SK-N-SH (cell line): Measurements from ENCODE around the gene NCAM1. TPM values are rescaled to one million over a fixed set of nuclear protein-coding genes. Genes with fewer than 3 reads are reported as not detected.

ENCODE experiments used
- CTCF ChIA-PET: fragments of 300-600, 350-600 bp; formaldehyde crosslinking; extraction: SDS; loops from one replicate; lab custom pipeline; 2021; lab: Yijun Ruan, JAX
- POLR2A ChIA-PET: fragments of 350-600 bp; sonication (Branson Sonifier 250); formaldehyde crosslinking; extraction: SDS; loops from one replicate; lab custom pipeline; 2020; ENCODE audit warnings: antibody characterized with exemption, inconsistent platforms; lab: Yijun Ruan, JAX
- DNase-seq: peaks from one replicate; pipeline ENCODE4 v3.0.0; 2012
- H2AFZ ChIP-seq: fragments of 200-600 bp; sonication (generic); 2 replicates; pipeline ENCODE4 v1.8.1; 2016; ENCODE audit warnings: antibody characterized with exemption, mild to moderate bottlenecking, low read depth
- H3F3A ChIP-seq: fragments of 200-600 bp; sonication (generic); replicated peaks from 2 replicates; pipeline ENCODE3; 2016; ENCODE audit warnings: antibody characterized with exemption, mild to moderate bottlenecking; ENCODE audit not compliant: insufficient read depth
- H3K27ac ChIP-seq, 2 experiments: fragments of 200-500 bp in 1 of 2; fragments of 200-600 bp in 1 of 2; sonication (Bioruptor generic) in 1 of 2; sonication (generic), shearing (Covaris generic) in 1 of 2; 2 replicates each; pipeline versions ENCODE4 v1.5.1 to v1.6.1; 2014 to 2016; ENCODE audit warnings: low read depth in 2 of 2, inconsistent platforms in 1 of 2, low read length in 1 of 2, mild to moderate bottlenecking in 1 of 2, mixed read lengths in 1 of 2
- H3K27me3 ChIP-seq: fragments of 200-600 bp; sonication (generic), shearing (Covaris generic); 2 replicates; pipeline ENCODE4 v1.6.1; 2016; ENCODE audit warnings: mixed run types; ENCODE audit not compliant: insufficient read depth
- H3K36me3 ChIP-seq, 2 experiments: fragments of 200-500 bp in 1 of 2; fragments of 200-600 bp in 1 of 2; sonication (Bioruptor generic) in 1 of 2; sonication (generic) in 1 of 2; replicated peaks in 1 of 2; 2 replicates each; pipeline versions ENCODE3 to v1.5.1; 2014 to 2016; ENCODE audit warnings: low read length in 1 of 2, mild to moderate bottlenecking in 1 of 2; ENCODE audit not compliant: insufficient read depth in 2 of 2, control insufficient read depth in 1 of 2
- H3K4me1 ChIP-seq, 2 experiments: fragments of 200-500 bp in 1 of 2; fragments of 200-600 bp in 1 of 2; sonication (Bioruptor generic) in 1 of 2; sonication (generic), shearing (Covaris generic) in 1 of 2; 2 replicates each; pipeline versions ENCODE4 v1.5.1 to v1.6.1; 2014 to 2016; ENCODE audit warnings: low read depth in 1 of 2, low read length in 1 of 2, mixed run types in 1 of 2; ENCODE audit not compliant: insufficient read depth in 2 of 2, control insufficient read depth in 1 of 2
- H3K4me2 ChIP-seq: fragments of 200-600 bp; sonication (generic), shearing (Covaris generic); 2 replicates; pipeline ENCODE4 v1.6.1; 2017; ENCODE audit warnings: mixed run types
- H3K4me3 ChIP-seq, 2 experiments: fragments of 200-500 bp in 1 of 2; fragments of 200-600 bp in 1 of 2; sonication (Bioruptor generic) in 1 of 2; sonication (generic), shearing (Covaris generic) in 1 of 2; 2 replicates each; pipeline versions ENCODE4 v1.5.1 to v1.8.1; 2014 to 2016; ENCODE audit warnings: low read depth in 2 of 2, inconsistent platforms in 1 of 2, low read length in 1 of 2, mild to moderate bottlenecking in 1 of 2, mixed read lengths in 1 of 2, moderate library complexity in 1 of 2
- H3K79me2 ChIP-seq: fragments of 200-600 bp; sonication (generic); 2 replicates; pipeline ENCODE4 v1.8.1; 2017; ENCODE audit warnings: mild to moderate bottlenecking; ENCODE audit not compliant: insufficient read depth
- H3K9ac ChIP-seq: fragments of 200-600 bp; sonication (generic); 2 replicates; pipeline ENCODE4 v1.6.1; 2017; ENCODE audit warnings: mixed run types
- H3K9me2 ChIP-seq: fragments of 200-600 bp; sonication (generic); 2 replicates; pipeline ENCODE4 v1.6.1; 2017; ENCODE audit warnings: mixed run types
- H3K9me3 ChIP-seq: fragments of 200-600 bp; sonication (generic); 2 replicates; pipeline ENCODE4 v1.6.1; 2017; ENCODE audit warnings: mixed run types, mild to moderate bottlenecking, moderate library complexity
- H4K20me1 ChIP-seq: fragments of 200-600 bp; sonication (generic); 2 replicates; pipeline ENCODE4 v1.6.1; 2017; ENCODE audit warnings: mild to moderate bottlenecking, mixed run types; ENCODE audit not compliant: insufficient read depth
- CHD2 ChIP-seq: fragments of 150-350 bp; IDR thresholded peaks from 2 replicates; pipeline ENCODE4 v1.6.1; 2018; ENCODE audit warnings: low read length; ENCODE audit not compliant: partially characterized antibody
- CTCF ChIP-seq: fragments of 200-600 bp; sonication (generic); IDR thresholded peaks from 2 replicates; pipeline ENCODE4 v1.6.1; 2017; ENCODE audit warnings: antibody characterized with exemption, mild to moderate bottlenecking, moderate library complexity
- GABPA ChIP-seq: IDR thresholded peaks from 2 replicates; pipeline ENCODE4 v1.4.0; 2012; ENCODE audit warnings: low read depth, mild to moderate bottlenecking
- GATA2 ChIP-seq: sonication (generic); formaldehyde crosslinking; IDR thresholded peaks from 2 replicates; pipeline ENCODE4 v1.5.0; 2020; ENCODE audit warnings: mild to moderate bottlenecking, missing genetic modification reagents
- NFIC ChIP-seq: IDR thresholded peaks from 2 replicates; pipeline ENCODE4 v1.4.0; 2012; ENCODE audit warnings: borderline replicate concordance
- NRF1 ChIP-seq: IDR thresholded peaks from 2 replicates; pipeline ENCODE4 v1.6.1; 2012; ENCODE audit warnings: low read depth, mild to moderate bottlenecking, low read length
- PBX3 ChIP-seq: IDR thresholded peaks from 2 replicates; pipeline ENCODE4; 2012
- RAD21 ChIP-seq: IDR thresholded peaks from 2 replicates; pipeline ENCODE4 v1.6.1; 2012; ENCODE audit warnings: mild to moderate bottlenecking, low read length
- RCOR1 ChIP-seq: fragments of 150-350 bp; IDR thresholded peaks from 2 replicates; pipeline ENCODE4 v1.6.1; 2017; ENCODE audit warnings: antibody characterized with exemption, low read length
- REST ChIP-seq: IDR thresholded peaks from 2 replicates; pipeline ENCODE4 v1.6.1; 2012; ENCODE audit warnings: mild to moderate bottlenecking, low read depth, low read length, moderate library complexity
- SIN3A ChIP-seq: IDR thresholded peaks from 2 replicates; pipeline ENCODE4 v1.6.1; 2012; ENCODE audit warnings: low read depth, mild to moderate bottlenecking, low read length, moderate library complexity, borderline replicate concordance
- TAF1 ChIP-seq: IDR thresholded peaks from 2 replicates; pipeline ENCODE4 v1.6.1; 2012; ENCODE audit warnings: low read depth, mild to moderate bottlenecking, low read length, moderate library complexity, borderline replicate concordance
- USF1 ChIP-seq: IDR thresholded peaks from 2 replicates; pipeline ENCODE4 v1.4.0; 2012; ENCODE audit warnings: low read depth, borderline replicate concordance
- WGBS: methylation state at CpG from one replicate; pipeline ENCODE4 v1.1.6; 2017; ENCODE audit warnings: low lambda C conversion rate; 5-methylcytosine and 5-hydroxymethylcytosine counted together
- polyA plus RNA-seq, 3 experiments: library from polyadenylated mRNA; depleted of rRNA; stranded (reverse); fragments of >200 nt; gene quantifications; 2 replicates each; pipeline ENCODE4 v1.2.3, GENCODE V29; 2012

NCAM1 gene
- polyA plus RNA-seq, 1 of the 3 experiments (the other 2 are of a cell fraction), result 19.4 TPM

- no peak for TF ChIP-seq NRF1
- TF ChIP-seq CTCF, result no peak
- no peak for TF ChIP-seq RCOR1
- TF ChIP-seq RAD21, result no peak
- TF ChIP-seq GABPA, result no peak
- no peak for TF ChIP-seq SIN3A
These were observed 65.6 kb downstream of the NCAM1 start (continued) for GRCh38 chr11:113026778-113027177.

GRCh38 chr11:113034576-113034975 is 73.4 kb downstream of the NCAM1 start:
- peaks cover 0 to 10% of the 10 kb centered on the region in 2 experiments; a peak in 2 of 4 replicates for H3K4me1 ChIP-seq
- no peaks in the 10 kb centered on the region for H4K20me1 ChIP-seq
- 79% methylated on average over 5 of the region's 5 CpGs for WGBS
- no peak for DNase-seq
- H2AFZ ChIP-seq, result no peak overlapping the region
- no peak overlapping the region for H3K9ac ChIP-seq
- H3K27me3 ChIP-seq, result no peaks in the 10 kb centered on the region
- H3K9me2 ChIP-seq, result no peaks in the 10 kb centered on the region
- no peaks in the 10 kb centered on the region for H3K9me3 ChIP-seq
- no peaks in the 10 kb centered on the region for H3K79me2 ChIP-seq
- no peak overlapping the region for H3K4me2 ChIP-seq
- POLR2A ChIA-PET, result no interaction called here
- TF ChIP-seq TAF1 (no peak), GATA2 (CRISPR knock-in tag) (no peak), PBX3 (no peak), SIN3A (no peak), GABPA (no peak), CHD2 (no peak), USF1 (no peak), REST (no peak), NRF1 (no peak), CTCF (no peak), NFIC (no peak)
- TF ChIP-seq, all 33 proteins: peak for 0
- Histone ChIP-seq H3K4me3 (no peak overlapping the region), H3F3A (no peaks in the 10 kb centered on the region), H3K27ac (no peak overlapping the region), H3K36me3 (no peaks in the 10 kb centered on the region)
- CTCF ChIA-PET, result interaction anchor here (1.1 kb wide), 1 partner anchor 80 kb away, joined by 4 read pairs; no protein-coding TSS in a partner anchor
